GM12878 (cell line): ENCODE results near the gene POLN. TPM values are rescaled to one million over a fixed set of nuclear protein-coding genes. Genes with fewer than 3 reads are reported as not detected.

Source experiments
- ATAC-seq: fragments of 200-7000 bp; cut with Tn5 transposase; 3 replicates; pipeline ENCODE4 v1.9.1; 2020; ENCODE audit warnings: mild to moderate bottlenecking, moderate library complexity
- BruUV-seq: library from RNA; stranded (reverse); fragments of 400-500 nt; replicated peaks from 2 replicates; lab custom pipeline; 2021; lab: Mats Ljungman, UMichigan
- CTCF ChIA-PET: fragments of 300-600 bp; sonication (Branson Sonifier 250); formaldehyde crosslinking; extraction: SDS; loops from one replicate; lab custom pipeline; 2021; ENCODE audit warnings: inconsistent platforms; lab: Yijun Ruan, JAX
- POLR2A ChIA-PET: fragments of 350-600 bp; formaldehyde crosslinking; extraction: SDS; loops from one replicate; lab custom pipeline; 2021; ENCODE audit warnings: inconsistent platforms; lab: Charles Lee
- RAD21 ChIA-PET: fragments of 300-600 bp; sonication (Branson Sonifier 250); formaldehyde crosslinking; loops from one replicate; lab custom pipeline; 2023; ENCODE audit warnings: antibody characterized with exemption; ENCODE audit not compliant: unreplicated experiment; lab: Charles Lee
- SMC1A ChIA-PET: fragments of 300-600 bp; sonication (Branson Sonifier 250); formaldehyde crosslinking; loops from one replicate; lab custom pipeline; 2023; ENCODE audit not compliant: unreplicated experiment, uncharacterized antibody; lab: Charles Lee
- DNase-seq: peaks from one replicate; pipeline ENCODE4 v3.0.0-alpha.2; 2011; ENCODE audit warnings: low read depth, low spot score
- FAIRE-seq: peaks from 3 replicates; lab custom pipeline; 2011; peaks lifted over from hg19 to GRCh38; lab: Jason Lieb, UNC
- H2AFZ ChIP-seq: 2 replicates; pipeline ENCODE4 v1.6.0; 2011; ENCODE audit warnings: low read depth, low read length, control low read depth; ENCODE audit not compliant: control insufficient read depth
- H3K27ac ChIP-seq: 2 replicates; pipeline ENCODE4 v1.5.1; 2011; ENCODE audit warnings: control low read depth; ENCODE audit not compliant: control insufficient read depth, insufficient read depth
- H3K27me3 ChIP-seq, 2 experiments: replicated peaks in 1 of 2; 2 replicates each; pipeline versions ENCODE4 v1.6.0 to v1.6.1; 2011; ENCODE audit warnings: low read length in 1 of 2; ENCODE audit not compliant: control insufficient read depth in 2 of 2, insufficient read depth in 2 of 2
- H3K36me3 ChIP-seq, 2 experiments: 2 replicates each; pipeline ENCODE4 v1.5.1; 2011; ENCODE audit warnings: low read length in 1 of 2; ENCODE audit not compliant: control insufficient read depth in 2 of 2, insufficient read depth in 2 of 2
- H3K4me1 ChIP-seq: 2 replicates; pipeline ENCODE4 v1.6.1; 2011; ENCODE audit warnings: mild to moderate bottlenecking, low read length, moderate library complexity, mixed read lengths; ENCODE audit not compliant: control insufficient read depth, insufficient read depth
- H3K4me2 ChIP-seq: 2 replicates; pipeline ENCODE4 v1.6.0; 2011; ENCODE audit warnings: control low read depth; ENCODE audit not compliant: control insufficient read depth, insufficient read depth
- H3K4me3 ChIP-seq: fragments of 200-600 bp; sonication (generic); 2 replicates; pipeline ENCODE4 v1.5.1; 2016
- H3K79me2 ChIP-seq: 2 replicates; pipeline ENCODE4 v1.6.0; 2011; ENCODE audit warnings: low read length; ENCODE audit not compliant: control insufficient read depth, insufficient read depth
- H3K9ac ChIP-seq: 2 replicates; pipeline ENCODE4 v1.8.0; 2011; ENCODE audit warnings: low read length, control low read depth, mixed read lengths; ENCODE audit not compliant: control insufficient read depth, insufficient read depth
- H3K9me3 ChIP-seq: replicated peaks from 3 replicates; pipeline ENCODE4 v1.5.1; 2011; ENCODE audit warnings: mild to moderate bottlenecking, low read length; ENCODE audit not compliant: control insufficient read depth, insufficient read depth
- H4K20me1 ChIP-seq: 2 replicates; pipeline ENCODE4 v1.6.0; 2011; ENCODE audit not compliant: control insufficient read depth, insufficient read depth
- DPF2 ChIP-seq: fragments of 450-650 bp; IDR thresholded peaks from 2 replicates; pipeline ENCODE4 v1.6.1; 2017; ENCODE audit warnings: mild to moderate bottlenecking
- RAD51 ChIP-seq: fragments of 450-650 bp; IDR thresholded peaks from 2 replicates; pipeline ENCODE4 v1.6.1; 2016; ENCODE audit warnings: moderate library complexity, mild to moderate bottlenecking, inconsistent platforms
- WGBS: methylation state at CpG from one replicate; pipeline ENCODE4 v1.1.6; 2016; ENCODE audit warnings: low lambda C conversion rate; ENCODE audit not compliant: insufficient replicate concordance, insufficient coverage; ENCODE audit errors: missing lambda C conversion rate; 5-methylcytosine and 5-hydroxymethylcytosine counted together
- in situ Hi-C: fragments of 300-500 bp; cut with MboI; formaldehyde crosslinking; loops from 9 replicates; pipeline ENCODE4 v1.14.3; 2018; ENCODE audit warnings: mixed read lengths
- intact Hi-C: fragments of 100-400 bp; cut with micrococcal nuclease; formaldehyde crosslinking; loops from one replicate; pipeline ENCODE4 v1.14.2; 2022; ENCODE audit not compliant: unreplicated experiment
- polyA plus RNA-seq, 11 experiments: library from polyadenylated mRNA; depleted of rRNA in 4 of 11; unstranded in 6 of 11; stranded (reverse) in 5 of 11; fragments of >200 nt; fragmentation: Nextera tagmentation in 4 of 11; fragmentation: Illumina TruSeq in 1 of 11; extraction: Ambion mirVana in 4 of 11; extraction: Trizol in 1 of 11; gene quantifications; 1 replicate in 1 of 11; 2 replicates in 10 of 11; pipeline versions ENCODE4 v1.2.1 to v1.2.3, GENCODE V29; 2011 to 2016; ENCODE audit warnings: inconsistent platforms in 2 of 11, missing spikeins in 2 of 11, low read depth in 1 of 11
- total RNA-seq, 4 experiments: library from RNA; depleted of rRNA in 3 of 4; stranded (reverse); fragments of >200 nt in 3 of 4; fragmentation: Illumina TruSeq in 1 of 4; extraction: Trizol in 1 of 4; gene quantifications; 2 replicates each; pipeline versions ENCODE4 v1.2.1 to v1.2.3, GENCODE V29; 2013 to 2021
- TF ChIP-seq, protein P1 (sequence below): fragments of 450-650 bp; IDR thresholded peaks from 2 replicates; pipeline ENCODE4 v1.6.1; 2017; ENCODE audit warnings: mild to moderate bottlenecking
- TF ChIP-seq, protein P2 (sequence below): fragments of 150-350 bp; IDR thresholded peaks from 2 replicates; pipeline ENCODE4 v1.6.1; 2014; ENCODE audit warnings: mild to moderate bottlenecking, low read depth, low read length
- TF ChIP-seq, protein P3 (sequence below): fragments of 450-650 bp; IDR thresholded peaks from 2 replicates; pipeline ENCODE4 v1.6.1; 2017; ENCODE audit warnings: low read depth, mild to moderate bottlenecking, moderate library complexity
- TF ChIP-seq, protein P4 (sequence below): fragments of 450-650 bp; IDR thresholded peaks from 2 replicates; pipeline ENCODE4 v1.6.1; 2017; ENCODE audit warnings: mild to moderate bottlenecking, moderate library complexity
- TF ChIP-seq, protein P5 (sequence below): fragments of 450-650 bp; IDR thresholded peaks from 2 replicates; pipeline ENCODE4 v1.6.1; 2016; ENCODE audit warnings: mild to moderate bottlenecking, moderate library complexity, borderline replicate concordance

The POLN gene
- total and polyA plus RNA-seq, 10 of the 15 experiments (the other 5 are each of a cell fraction or from before 2014, with no cell fraction given) = 0.09 to 2.0 (median 0.95) TPM; not detected in 1

DNA sequence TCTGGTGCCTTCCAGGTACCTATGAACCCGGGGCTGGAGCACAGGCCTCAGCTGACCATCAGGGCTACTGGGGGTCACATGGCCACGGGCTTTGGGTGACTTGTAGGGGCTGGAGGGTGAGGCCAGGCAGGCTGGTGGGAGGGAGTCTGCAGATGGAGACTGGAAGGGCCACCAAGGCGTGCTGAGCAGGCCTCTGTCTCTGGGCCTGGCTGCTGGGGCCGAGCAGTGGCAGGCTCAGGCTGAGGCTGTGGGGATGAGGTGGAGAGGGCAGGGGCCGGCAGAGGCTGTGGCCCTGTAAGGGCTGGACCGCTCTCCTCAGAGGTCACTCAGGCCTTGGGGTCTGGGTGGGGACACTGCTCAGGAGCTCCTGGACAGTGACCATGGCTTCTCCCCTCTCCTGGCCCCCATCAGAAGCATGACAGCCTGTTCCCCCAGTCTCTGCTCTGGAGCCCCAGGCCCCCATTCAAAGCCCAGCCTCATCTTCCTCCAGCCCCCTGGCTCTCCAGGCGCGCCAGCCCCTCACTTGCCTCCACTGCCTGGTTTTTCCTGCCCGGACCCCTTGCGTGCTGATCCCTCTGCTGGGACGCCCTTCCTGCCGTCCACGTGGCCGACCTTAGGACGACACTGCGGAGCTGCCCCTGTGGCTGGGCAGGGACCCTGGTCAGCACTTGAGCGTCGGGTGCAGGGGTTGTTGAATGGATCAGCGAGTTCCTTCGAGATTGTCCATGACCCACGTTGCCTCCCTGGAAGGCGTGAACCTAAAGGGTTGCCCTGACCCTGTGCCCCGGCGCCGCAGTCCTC, 193.9 kb downstream of the POLN start:
- FAIRE-seq (no peak), DNase-seq (no peak), ATAC-seq (no peak)
- BruUV-seq = no TSS peak
- ChIA-PET POLR2A (no interaction called here), RAD21 (no interaction called here), SMC1A (no interaction called here), CTCF (no interaction called here)
- H3K9me3 ChIP-seq = no peaks in the 10 kb centered on the region
- H4K20me1 ChIP-seq = no peaks in the 10 kb centered on the region
- H3K9ac ChIP-seq = no peak overlapping the region
- H3K4me2 ChIP-seq = no peak overlapping the region
- H3K36me3 ChIP-seq = no peaks in the 10 kb centered on the region
- no peak overlapping the region for H2AFZ ChIP-seq
- H3K4me1 ChIP-seq = no peaks in the 10 kb centered on the region
- no peak overlapping the region for H3K4me3 ChIP-seq
- intact Hi-C loops (no loop called here), in situ Hi-C loops (no loop called here)
- 57% methylated on average over 25 of the region's 25 CpGs for WGBS
- H3K27me3 ChIP-seq = no peaks in the 10 kb centered on the region; a peak in 1 of 4 replicates
- no peak overlapping the region for H3K27ac ChIP-seq
- H3K79me2 ChIP-seq = no peaks in the 10 kb centered on the region
- TF ChIP-seq, protein P1, sequence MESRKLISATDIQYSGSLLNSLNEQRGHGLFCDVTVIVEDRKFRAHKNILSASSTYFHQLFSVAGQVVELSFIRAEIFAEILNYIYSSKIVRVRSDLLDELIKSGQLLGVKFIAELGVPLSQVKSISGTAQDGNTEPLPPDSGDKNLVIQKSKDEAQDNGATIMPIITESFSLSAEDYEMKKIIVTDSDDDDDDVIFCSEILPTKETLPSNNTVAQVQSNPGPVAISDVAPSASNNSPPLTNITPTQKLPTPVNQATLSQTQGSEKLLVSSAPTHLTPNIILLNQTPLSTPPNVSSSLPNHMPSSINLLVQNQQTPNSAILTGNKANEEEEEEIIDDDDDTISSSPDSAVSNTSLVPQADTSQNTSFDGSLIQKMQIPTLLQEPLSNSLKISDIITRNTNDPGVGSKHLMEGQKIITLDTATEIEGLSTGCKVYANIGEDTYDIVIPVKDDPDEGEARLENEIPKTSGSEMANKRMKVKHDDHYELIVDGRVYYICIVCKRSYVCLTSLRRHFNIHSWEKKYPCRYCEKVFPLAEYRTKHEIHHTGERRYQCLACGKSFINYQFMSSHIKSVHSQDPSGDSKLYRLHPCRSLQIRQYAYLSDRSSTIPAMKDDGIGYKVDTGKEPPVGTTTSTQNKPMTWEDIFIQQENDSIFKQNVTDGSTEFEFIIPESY = no peak
- TF ChIP-seq, protein P2, sequence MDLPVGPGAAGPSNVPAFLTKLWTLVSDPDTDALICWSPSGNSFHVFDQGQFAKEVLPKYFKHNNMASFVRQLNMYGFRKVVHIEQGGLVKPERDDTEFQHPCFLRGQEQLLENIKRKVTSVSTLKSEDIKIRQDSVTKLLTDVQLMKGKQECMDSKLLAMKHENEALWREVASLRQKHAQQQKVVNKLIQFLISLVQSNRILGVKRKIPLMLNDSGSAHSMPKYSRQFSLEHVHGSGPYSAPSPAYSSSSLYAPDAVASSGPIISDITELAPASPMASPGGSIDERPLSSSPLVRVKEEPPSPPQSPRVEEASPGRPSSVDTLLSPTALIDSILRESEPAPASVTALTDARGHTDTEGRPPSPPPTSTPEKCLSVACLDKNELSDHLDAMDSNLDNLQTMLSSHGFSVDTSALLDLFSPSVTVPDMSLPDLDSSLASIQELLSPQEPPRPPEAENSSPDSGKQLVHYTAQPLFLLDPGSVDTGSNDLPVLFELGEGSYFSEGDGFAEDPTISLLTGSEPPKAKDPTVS = no peak
- TF ChIP-seq, protein P3, sequence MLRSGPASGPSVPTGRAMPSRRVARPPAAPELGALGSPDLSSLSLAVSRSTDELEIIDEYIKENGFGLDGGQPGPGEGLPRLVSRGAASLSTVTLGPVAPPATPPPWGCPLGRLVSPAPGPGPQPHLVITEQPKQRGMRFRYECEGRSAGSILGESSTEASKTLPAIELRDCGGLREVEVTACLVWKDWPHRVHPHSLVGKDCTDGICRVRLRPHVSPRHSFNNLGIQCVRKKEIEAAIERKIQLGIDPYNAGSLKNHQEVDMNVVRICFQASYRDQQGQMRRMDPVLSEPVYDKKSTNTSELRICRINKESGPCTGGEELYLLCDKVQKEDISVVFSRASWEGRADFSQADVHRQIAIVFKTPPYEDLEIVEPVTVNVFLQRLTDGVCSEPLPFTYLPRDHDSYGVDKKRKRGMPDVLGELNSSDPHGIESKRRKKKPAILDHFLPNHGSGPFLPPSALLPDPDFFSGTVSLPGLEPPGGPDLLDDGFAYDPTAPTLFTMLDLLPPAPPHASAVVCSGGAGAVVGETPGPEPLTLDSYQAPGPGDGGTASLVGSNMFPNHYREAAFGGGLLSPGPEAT = no peak
- TF ChIP-seq, protein P4, sequence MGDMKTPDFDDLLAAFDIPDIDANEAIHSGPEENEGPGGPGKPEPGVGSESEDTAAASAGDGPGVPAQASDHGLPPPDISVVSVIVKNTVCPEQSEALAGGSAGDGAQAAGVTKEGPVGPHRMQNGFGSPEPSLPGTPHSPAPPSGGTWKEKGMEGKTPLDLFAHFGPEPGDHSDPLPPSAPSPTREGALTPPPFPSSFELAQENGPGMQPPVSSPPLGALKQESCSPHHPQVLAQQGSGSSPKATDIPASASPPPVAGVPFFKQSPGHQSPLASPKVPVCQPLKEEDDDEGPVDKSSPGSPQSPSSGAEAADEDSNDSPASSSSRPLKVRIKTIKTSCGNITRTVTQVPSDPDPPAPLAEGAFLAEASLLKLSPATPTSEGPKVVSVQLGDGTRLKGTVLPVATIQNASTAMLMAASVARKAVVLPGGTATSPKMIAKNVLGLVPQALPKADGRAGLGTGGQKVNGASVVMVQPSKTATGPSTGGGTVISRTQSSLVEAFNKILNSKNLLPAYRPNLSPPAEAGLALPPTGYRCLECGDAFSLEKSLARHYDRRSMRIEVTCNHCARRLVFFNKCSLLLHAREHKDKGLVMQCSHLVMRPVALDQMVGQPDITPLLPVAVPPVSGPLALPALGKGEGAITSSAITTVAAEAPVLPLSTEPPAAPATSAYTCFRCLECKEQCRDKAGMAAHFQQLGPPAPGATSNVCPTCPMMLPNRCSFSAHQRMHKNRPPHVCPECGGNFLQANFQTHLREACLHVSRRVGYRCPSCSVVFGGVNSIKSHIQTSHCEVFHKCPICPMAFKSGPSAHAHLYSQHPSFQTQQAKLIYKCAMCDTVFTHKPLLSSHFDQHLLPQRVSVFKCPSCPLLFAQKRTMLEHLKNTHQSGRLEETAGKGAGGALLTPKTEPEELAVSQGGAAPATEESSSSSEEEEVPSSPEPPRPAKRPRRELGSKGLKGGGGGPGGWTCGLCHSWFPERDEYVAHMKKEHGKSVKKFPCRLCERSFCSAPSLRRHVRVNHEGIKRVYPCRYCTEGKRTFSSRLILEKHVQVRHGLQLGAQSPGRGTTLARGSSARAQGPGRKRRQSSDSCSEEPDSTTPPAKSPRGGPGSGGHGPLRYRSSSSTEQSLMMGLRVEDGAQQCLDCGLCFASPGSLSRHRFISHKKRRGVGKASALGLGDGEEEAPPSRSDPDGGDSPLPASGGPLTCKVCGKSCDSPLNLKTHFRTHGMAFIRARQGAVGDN = no peak
- TF ChIP-seq RAD51 = no peak
- no peak for TF ChIP-seq DPF2
- TF ChIP-seq, protein P5, sequence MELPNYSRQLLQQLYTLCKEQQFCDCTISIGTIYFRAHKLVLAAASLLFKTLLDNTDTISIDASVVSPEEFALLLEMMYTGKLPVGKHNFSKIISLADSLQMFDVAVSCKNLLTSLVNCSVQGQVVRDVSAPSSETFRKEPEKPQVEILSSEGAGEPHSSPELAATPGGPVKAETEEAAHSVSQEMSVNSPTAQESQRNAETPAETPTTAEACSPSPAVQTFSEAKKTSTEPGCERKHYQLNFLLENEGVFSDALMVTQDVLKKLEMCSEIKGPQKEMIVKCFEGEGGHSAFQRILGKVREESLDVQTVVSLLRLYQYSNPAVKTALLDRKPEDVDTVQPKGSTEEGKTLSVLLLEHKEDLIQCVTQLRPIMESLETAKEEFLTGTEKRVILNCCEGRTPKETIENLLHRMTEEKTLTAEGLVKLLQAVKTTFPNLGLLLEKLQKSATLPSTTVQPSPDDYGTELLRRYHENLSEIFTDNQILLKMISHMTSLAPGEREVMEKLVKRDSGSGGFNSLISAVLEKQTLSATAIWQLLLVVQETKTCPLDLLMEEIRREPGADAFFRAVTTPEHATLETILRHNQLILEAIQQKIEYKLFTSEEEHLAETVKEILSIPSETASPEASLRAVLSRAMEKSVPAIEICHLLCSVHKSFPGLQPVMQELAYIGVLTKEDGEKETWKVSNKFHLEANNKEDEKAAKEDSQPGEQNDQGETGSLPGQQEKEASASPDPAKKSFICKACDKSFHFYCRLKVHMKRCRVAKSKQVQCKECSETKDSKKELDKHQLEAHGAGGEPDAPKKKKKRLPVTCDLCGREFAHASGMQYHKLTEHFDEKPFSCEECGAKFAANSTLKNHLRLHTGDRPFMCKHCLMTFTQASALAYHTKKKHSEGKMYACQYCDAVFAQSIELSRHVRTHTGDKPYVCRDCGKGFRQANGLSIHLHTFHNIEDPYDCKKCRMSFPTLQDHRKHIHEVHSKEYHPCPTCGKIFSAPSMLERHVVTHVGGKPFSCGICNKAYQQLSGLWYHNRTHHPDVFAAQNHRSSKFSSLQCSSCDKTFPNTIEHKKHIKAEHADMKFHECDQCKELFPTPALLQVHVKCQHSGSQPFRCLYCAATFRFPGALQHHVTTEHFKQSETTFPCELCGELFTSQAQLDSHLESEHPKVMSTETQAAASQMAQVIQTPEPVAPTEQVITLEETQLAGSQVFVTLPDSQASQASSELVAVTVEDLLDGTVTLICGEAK = no peak
